Measurements from ENCODE around the gene CCNA1.

- no peak for TF ChIP-seq CTCF (IDR thresholded peaks at IDR 0.05)
- no peak for TF ChIP-seq POLR2A (IDR thresholded peaks at IDR 0.05)
Measured at GRCh38 chr13:36450534-36450933, 18.2 kb downstream of the CCNA1 start.

All from lower leg skin (tissue), 3 donors.